Right lobe of liver (tissue), 4 donors: ENCODE measurements around the gene SPATC1L.

ENCODE experiments used
- POLR2A ChIP-seq: fragments of 450-650 bp; IDR thresholded peaks from one replicate; pipeline ENCODE4 v1.6.1; 2017; ENCODE audit warnings: antibody characterized with exemption, mild to moderate bottlenecking
- TF ChIP-seq, protein P1 (sequence below), 4 donors: fragments of 200-600 bp in 3 of 4; fragments of 450-650 bp in 1 of 4; IDR thresholded peaks; one replicate each; pipeline versions ENCODE4 v1.5.1 to v1.8.0; 2016 to 2022; ENCODE audit warnings: antibody characterized with exemption in 4 of 4, mild to moderate bottlenecking in 2 of 4
- donor health status: DM: no; HTN: no; CAD: no.
- donor health status: DM: no; HTN: no; CAD: no.
- donor health status: DM: no; HTN: yes; CAD: no.

DNA sequence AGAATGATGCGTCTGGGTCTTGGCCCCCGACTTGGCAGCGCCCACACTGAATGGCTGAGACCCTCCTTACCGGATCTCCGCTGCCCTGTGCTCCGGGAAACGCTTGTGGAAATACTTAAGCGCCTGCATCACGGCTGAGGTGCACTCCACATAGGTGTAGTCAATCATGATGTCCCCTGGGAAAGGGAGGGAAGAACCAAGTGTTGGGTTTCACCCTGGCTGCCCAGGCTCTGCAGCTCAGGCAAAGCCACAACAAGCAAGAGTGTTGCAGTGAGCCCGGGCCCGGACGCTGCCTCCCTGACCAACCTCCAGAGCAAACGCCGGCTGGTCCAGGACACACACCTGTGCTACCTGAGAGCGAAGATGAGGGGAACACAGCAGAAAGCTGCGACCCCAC lies 21.5 kb upstream of the SPATC1L start:
- TF ChIP-seq, protein P1, sequence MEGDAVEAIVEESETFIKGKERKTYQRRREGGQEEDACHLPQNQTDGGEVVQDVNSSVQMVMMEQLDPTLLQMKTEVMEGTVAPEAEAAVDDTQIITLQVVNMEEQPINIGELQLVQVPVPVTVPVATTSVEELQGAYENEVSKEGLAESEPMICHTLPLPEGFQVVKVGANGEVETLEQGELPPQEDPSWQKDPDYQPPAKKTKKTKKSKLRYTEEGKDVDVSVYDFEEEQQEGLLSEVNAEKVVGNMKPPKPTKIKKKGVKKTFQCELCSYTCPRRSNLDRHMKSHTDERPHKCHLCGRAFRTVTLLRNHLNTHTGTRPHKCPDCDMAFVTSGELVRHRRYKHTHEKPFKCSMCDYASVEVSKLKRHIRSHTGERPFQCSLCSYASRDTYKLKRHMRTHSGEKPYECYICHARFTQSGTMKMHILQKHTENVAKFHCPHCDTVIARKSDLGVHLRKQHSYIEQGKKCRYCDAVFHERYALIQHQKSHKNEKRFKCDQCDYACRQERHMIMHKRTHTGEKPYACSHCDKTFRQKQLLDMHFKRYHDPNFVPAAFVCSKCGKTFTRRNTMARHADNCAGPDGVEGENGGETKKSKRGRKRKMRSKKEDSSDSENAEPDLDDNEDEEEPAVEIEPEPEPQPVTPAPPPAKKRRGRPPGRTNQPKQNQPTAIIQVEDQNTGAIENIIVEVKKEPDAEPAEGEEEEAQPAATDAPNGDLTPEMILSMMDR (IDR thresholded peaks at IDR 0.05) = no peak
- no peak for TF ChIP-seq POLR2A
